DOHH2 (cell line): ENCODE results near the gene FRAS1.

Experiments
- H3F3A ChIP-seq: fragments of 200-600 bp; sonication (generic), shearing (Covaris generic); 2 replicates; pipeline ENCODE4 v1.6.0; 2016; ENCODE audit warnings: antibody characterized with exemption, mild to moderate bottlenecking; ENCODE audit not compliant: control insufficient read depth, insufficient read depth
- H3K27ac ChIP-seq: fragments of 200-600 bp; sonication (generic); 2 replicates; pipeline ENCODE4 v1.5.1; 2014; ENCODE audit warnings: low read depth, mild to moderate bottlenecking, low read length, moderate library complexity
- H3K27me3 ChIP-seq: fragments of 200-600 bp; sonication (generic); 2 replicates; pipeline ENCODE4 v1.6.1; 2014; ENCODE audit warnings: mild to moderate bottlenecking, low read length, mixed read lengths; ENCODE audit not compliant: control insufficient read depth
- H3K36me3 ChIP-seq: fragments of 200-600 bp; sonication (generic); 2 replicates; pipeline ENCODE4 v1.6.1; 2014; ENCODE audit warnings: mild to moderate bottlenecking, low read length, moderate library complexity, mixed read lengths; ENCODE audit not compliant: control insufficient read depth
- H3K4me1 ChIP-seq: fragments of 200-600 bp; sonication (generic); 2 replicates; pipeline ENCODE4 v1.6.1; 2014; ENCODE audit warnings: mild to moderate bottlenecking, low read length, mixed read lengths; ENCODE audit not compliant: control insufficient read depth
- H3K4me2 ChIP-seq: fragments of 200-600 bp; sonication (generic); 2 replicates; pipeline ENCODE4 v1.6.0; 2014; ENCODE audit warnings: mild to moderate bottlenecking, low read length, moderate library complexity
- H3K4me3 ChIP-seq: fragments of 200-600 bp; sonication (generic); 2 replicates; pipeline ENCODE4 v1.5.1; 2014; ENCODE audit warnings: mild to moderate bottlenecking, low read length, mixed read lengths
- H3K79me2 ChIP-seq: fragments of 200-600 bp; sonication (generic); 2 replicates; pipeline ENCODE4 v1.6.1; 2014; ENCODE audit warnings: mild to moderate bottlenecking, low read length, mixed read lengths; ENCODE audit not compliant: control insufficient read depth
- H3K9me2 ChIP-seq: fragments of 200-600 bp; sonication (generic); replicated peaks from 2 replicates; pipeline ENCODE4 v1.6.1; 2014; ENCODE audit warnings: mild to moderate bottlenecking, low read length, mixed read lengths; ENCODE audit not compliant: control insufficient read depth
- H3K9me3 ChIP-seq: fragments of 200-600 bp; sonication (generic); 2 replicates; pipeline ENCODE4 v1.6.1; 2014; ENCODE audit warnings: antibody characterized with exemption, low read length, mixed read lengths; ENCODE audit not compliant: control insufficient read depth, insufficient read depth
- H4K20me1 ChIP-seq: fragments of 200-600 bp; sonication (generic); 2 replicates; pipeline ENCODE4 v1.6.0; 2014; ENCODE audit warnings: low read depth, mild to moderate bottlenecking, antibody characterized with exemption, low read length, moderate library complexity; ENCODE audit not compliant: control insufficient read depth, insufficient read depth
- EZH2phosphoT487 ChIP-seq: fragments of 200-600 bp; sonication (generic); IDR thresholded peaks from 2 replicates; pipeline ENCODE4 v1.6.1; 2017; ENCODE audit warnings: borderline replicate concordance, mild to moderate bottlenecking, antibody characterized with exemption, low read length, moderate library complexity, mixed read lengths
- TF ChIP-seq, protein P1 (sequence below): fragments of 200-600 bp; sonication (generic); IDR thresholded peaks from one replicate; pipeline ENCODE4 v1.5.1; 2014; ENCODE audit warnings: antibody characterized with exemption, mild to moderate bottlenecking, low read depth, low read length; ENCODE audit not compliant: poor library complexity, severe bottlenecking

FRAS1 gene

DNA sequence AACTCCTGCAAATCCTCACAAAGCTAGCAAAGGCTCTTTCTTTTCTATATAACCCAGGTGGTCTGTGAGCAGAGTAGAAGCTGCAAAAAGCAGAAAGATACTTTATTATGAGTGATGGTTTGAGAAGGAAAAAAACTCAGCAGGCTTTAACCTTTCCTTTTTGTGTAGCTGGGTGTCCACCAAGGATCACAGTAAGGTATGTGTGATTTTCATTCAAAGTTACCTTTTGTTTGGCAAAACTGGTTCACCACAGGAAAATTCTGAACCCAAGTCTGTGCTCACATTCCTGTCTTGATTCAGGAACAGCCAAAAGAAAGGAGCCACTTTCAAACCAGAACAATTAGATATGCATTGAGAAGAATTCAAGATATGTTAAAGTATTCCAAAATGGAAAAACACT, 35.7 kb downstream of the FRAS1 start:
- no peaks in the 10 kb centered on the region for H4K20me1 ChIP-seq
- no peaks in the 10 kb centered on the region for H3K36me3 ChIP-seq
- H3K9me3 ChIP-seq: no peaks in the 10 kb centered on the region
- no peaks in the 10 kb centered on the region for H3K9me2 ChIP-seq
- H3K4me1 ChIP-seq: no peaks in the 10 kb centered on the region
- H3K27ac ChIP-seq: no peak overlapping the region
- no peaks in the 10 kb centered on the region for H3F3A ChIP-seq
- no peak for TF ChIP-seq EZH2phosphoT487
- TF ChIP-seq, protein P1, sequence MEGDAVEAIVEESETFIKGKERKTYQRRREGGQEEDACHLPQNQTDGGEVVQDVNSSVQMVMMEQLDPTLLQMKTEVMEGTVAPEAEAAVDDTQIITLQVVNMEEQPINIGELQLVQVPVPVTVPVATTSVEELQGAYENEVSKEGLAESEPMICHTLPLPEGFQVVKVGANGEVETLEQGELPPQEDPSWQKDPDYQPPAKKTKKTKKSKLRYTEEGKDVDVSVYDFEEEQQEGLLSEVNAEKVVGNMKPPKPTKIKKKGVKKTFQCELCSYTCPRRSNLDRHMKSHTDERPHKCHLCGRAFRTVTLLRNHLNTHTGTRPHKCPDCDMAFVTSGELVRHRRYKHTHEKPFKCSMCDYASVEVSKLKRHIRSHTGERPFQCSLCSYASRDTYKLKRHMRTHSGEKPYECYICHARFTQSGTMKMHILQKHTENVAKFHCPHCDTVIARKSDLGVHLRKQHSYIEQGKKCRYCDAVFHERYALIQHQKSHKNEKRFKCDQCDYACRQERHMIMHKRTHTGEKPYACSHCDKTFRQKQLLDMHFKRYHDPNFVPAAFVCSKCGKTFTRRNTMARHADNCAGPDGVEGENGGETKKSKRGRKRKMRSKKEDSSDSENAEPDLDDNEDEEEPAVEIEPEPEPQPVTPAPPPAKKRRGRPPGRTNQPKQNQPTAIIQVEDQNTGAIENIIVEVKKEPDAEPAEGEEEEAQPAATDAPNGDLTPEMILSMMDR: no peak
- no peak overlapping the region for H3K4me2 ChIP-seq
- no peaks in the 10 kb centered on the region for H3K27me3 ChIP-seq
- no peaks in the 10 kb centered on the region for H3K79me2 ChIP-seq
- H3K4me3 ChIP-seq: no peak overlapping the region

DNA sequence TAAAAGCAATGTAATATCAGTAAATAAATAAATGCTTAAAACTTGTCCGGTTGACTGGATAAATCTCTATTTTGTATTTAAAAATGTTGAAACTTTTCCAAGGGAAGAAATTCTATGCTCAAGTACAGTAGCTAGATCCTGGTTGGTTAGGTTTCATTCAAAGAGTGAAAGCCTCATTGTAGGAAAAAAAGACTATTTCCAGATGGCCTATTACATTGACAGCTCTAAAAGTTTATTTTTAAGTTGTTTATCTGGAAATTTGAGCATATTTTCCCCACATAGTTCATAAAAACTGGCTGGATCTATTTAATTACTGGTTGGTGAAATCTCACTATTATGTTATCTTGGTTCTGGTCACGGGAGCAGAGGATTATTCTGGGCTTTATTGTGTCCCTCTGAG, 38.0 kb downstream of the FRAS1 start:
- Histone ChIP-seq H3K4me2 (no peak overlapping the region), H3F3A (no peaks in the 10 kb centered on the region), H3K27me3 (no peaks in the 10 kb centered on the region), H3K9me2 (no peaks in the 10 kb centered on the region), H3K79me2 (no peaks in the 10 kb centered on the region), H3K9me3 (no peaks in the 10 kb centered on the region), H3K4me3 (no peak overlapping the region), H3K27ac (no peak overlapping the region), H4K20me1 (no peaks in the 10 kb centered on the region), H3K4me1 (no peaks in the 10 kb centered on the region), H3K36me3 (no peaks in the 10 kb centered on the region)
- TF ChIP-seq, protein P1: no peak
- no peak for TF ChIP-seq EZH2phosphoT487

DNA sequence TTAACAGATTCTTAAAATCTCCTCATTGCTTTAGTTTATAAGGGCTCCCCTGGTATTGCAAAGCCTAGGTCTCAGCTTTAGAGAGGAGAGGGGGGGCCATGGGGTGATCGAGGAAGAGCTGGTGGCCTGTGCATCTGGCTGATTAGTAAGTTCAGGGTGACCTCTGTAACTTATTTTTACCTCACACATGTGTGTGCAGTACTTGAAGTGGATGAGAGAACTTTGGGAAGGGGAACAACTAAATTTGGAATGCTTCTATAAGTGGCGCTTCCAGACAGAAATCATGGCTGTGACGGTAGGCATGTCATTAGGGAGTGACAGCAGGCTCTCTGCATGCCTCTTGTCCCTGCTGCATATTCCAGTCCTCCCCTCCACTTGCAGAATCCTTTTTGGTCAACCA, 41.9 kb downstream of the FRAS1 start:
- no peaks in the 10 kb centered on the region for H3K4me1 ChIP-seq
- H3K27me3 ChIP-seq: no peaks in the 10 kb centered on the region
- H3K27ac ChIP-seq: no peak overlapping the region
- no peaks in the 10 kb centered on the region for H3K36me3 ChIP-seq
- H3K4me2 ChIP-seq: no peak overlapping the region
- no peak overlapping the region for H3K4me3 ChIP-seq
- no peak for TF ChIP-seq EZH2phosphoT487
- TF ChIP-seq, protein P1: no peak
- no peaks in the 10 kb centered on the region for H3F3A ChIP-seq
- H3K79me2 ChIP-seq: no peaks in the 10 kb centered on the region
- no peaks in the 10 kb centered on the region for H3K9me3 ChIP-seq
- H3K9me2 ChIP-seq: no peaks in the 10 kb centered on the region
- no peaks in the 10 kb centered on the region for H4K20me1 ChIP-seq

DNA sequence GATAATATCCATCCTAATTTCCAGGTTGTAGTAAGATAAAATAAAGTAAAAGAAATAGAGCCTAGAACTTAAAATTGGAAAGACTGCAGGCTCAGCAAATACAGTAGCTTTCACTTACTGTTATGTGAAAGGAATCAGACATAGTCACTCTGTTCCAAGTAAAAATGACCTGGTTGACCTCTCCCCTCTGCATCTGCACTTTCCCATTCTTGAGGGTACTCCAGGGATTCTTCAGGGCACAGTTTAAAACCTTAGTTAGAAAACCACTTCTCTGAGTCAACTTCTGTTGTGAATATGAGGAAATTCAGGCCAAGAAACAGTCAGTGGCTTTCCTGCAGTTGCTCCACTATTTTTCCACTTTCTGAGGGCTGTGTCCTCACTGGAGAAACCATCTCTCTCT, 42.9 kb downstream of the FRAS1 start:
- no peak overlapping the region for H3K4me2 ChIP-seq
- no peaks in the 10 kb centered on the region for H3K4me1 ChIP-seq
- H4K20me1 ChIP-seq: no peaks in the 10 kb centered on the region
- no peak for TF ChIP-seq EZH2phosphoT487
- TF ChIP-seq, protein P1: no peak
- no peaks in the 10 kb centered on the region for H3K36me3 ChIP-seq
- no peaks in the 10 kb centered on the region for H3F3A ChIP-seq
- no peak overlapping the region for H3K27ac ChIP-seq
- H3K27me3 ChIP-seq: no peaks in the 10 kb centered on the region
- no peak overlapping the region for H3K4me3 ChIP-seq
- no peaks in the 10 kb centered on the region for H3K9me3 ChIP-seq
- H3K79me2 ChIP-seq: no peaks in the 10 kb centered on the region
- H3K9me2 ChIP-seq: no peaks in the 10 kb centered on the region
